Ishikawa (cell line): ENCODE results near the gene RPN1.

ENCODE experiments used
- REST ChIP-seq: IDR thresholded peaks from 2 replicates; pipeline ENCODE4 v1.6.1; 2012; ENCODE audit warnings: low read depth, mild to moderate bottlenecking
- TAF1 ChIP-seq: IDR thresholded peaks from 2 replicates; pipeline ENCODE4 v1.6.1; 2012; ENCODE audit warnings: low read depth, mild to moderate bottlenecking

DNA sequence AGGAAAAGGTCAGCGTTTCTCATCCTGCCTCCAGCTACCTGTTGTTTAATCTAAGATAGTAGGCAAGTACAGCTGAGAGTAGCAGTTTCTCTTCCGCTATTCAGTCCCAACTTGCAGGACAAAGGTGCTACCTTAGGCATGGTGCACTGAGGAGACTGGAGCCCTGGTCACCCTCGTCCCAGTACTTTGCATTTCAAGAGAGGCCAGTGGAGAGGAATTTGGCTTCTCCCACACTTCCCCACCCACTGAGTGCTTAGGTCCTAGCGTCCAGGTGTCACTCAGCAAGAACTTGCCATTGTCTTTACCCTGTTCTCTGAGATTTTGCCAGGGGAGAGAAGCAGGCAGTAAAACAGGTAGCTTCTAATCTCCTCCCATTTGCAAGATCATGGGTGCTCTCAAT is 12.5 kb upstream of the RPN1 start:
- TF ChIP-seq TAF1 (no peak), REST (no peak)
